ENCODE measurements around the gene PIGN.

DNA sequence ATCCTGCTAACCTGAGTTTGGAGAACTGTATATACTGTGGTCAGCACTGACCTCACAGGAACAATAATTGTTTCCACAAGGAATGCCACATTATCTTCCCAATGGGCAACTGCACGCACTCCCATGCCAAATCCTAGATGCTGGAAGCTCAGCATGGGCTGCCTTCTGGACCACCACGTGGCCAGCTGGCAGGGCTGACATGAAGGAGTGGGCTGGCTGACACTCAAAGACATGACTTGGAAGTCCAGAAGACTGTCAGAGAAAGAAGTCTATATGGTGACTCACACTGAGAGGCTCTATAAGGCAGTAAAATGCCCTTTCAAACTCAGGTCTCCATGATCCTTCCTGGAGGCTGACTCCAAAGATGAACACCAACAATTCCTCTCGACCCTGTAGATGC is 195.7 kb downstream of the PIGN start:
- TF ChIP-seq, protein P1, sequence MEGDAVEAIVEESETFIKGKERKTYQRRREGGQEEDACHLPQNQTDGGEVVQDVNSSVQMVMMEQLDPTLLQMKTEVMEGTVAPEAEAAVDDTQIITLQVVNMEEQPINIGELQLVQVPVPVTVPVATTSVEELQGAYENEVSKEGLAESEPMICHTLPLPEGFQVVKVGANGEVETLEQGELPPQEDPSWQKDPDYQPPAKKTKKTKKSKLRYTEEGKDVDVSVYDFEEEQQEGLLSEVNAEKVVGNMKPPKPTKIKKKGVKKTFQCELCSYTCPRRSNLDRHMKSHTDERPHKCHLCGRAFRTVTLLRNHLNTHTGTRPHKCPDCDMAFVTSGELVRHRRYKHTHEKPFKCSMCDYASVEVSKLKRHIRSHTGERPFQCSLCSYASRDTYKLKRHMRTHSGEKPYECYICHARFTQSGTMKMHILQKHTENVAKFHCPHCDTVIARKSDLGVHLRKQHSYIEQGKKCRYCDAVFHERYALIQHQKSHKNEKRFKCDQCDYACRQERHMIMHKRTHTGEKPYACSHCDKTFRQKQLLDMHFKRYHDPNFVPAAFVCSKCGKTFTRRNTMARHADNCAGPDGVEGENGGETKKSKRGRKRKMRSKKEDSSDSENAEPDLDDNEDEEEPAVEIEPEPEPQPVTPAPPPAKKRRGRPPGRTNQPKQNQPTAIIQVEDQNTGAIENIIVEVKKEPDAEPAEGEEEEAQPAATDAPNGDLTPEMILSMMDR (conservative IDR thresholded peaks at IDR 0.05 in 1 of 2, IDR thresholded peaks at IDR 0.05 in 1 of 2; ENCODE audit: extremely low read depth in 1 of 2, insufficient read depth in 1 of 2, low read depth in 1 of 2, low read length in 2 of 2), result no peak
- no peak for TF ChIP-seq EZH2 (IDR thresholded peaks at IDR 0.05; ENCODE audit: borderline replicate concordance, low read length)

All from mammary epithelial cell (primary cell).